WTC11 (cell line): ENCODE results near the gene EML4. TPM values are rescaled to one million over a fixed set of nuclear protein-coding genes. Genes with fewer than 3 reads are reported as not detected.

Experiments
- ATAC-seq: fragments of 200-7000 bp; cut with Tn5 transposase; 2 replicates; pipeline ENCODE4 v1.10.0; 2021; ENCODE audit warnings: mild to moderate bottlenecking, moderate library complexity
- CTCF ChIA-PET: fragments of 300-600 bp; sonication (Branson Sonifier 250); formaldehyde crosslinking; loops from one replicate; lab custom pipeline; 2021; ENCODE audit warnings: antibody characterized with exemption; lab: Charles Lee
- POLR2A ChIA-PET: fragments of 350-600 bp; sonication (Branson Sonifier 250); formaldehyde crosslinking; loops from one replicate; lab custom pipeline; 2021; ENCODE audit warnings: antibody characterized with exemption; lab: Charles Lee
- DNase-seq: peaks from one replicate; pipeline ENCODE4 v3.0.0; 2021; ENCODE audit warnings: low spot score
- H3K27ac Mint-ChIP-seq: 2 replicates; pipeline ENCODE4 v1.8.0; 2021; ENCODE audit warnings: mixed read lengths
- H3K27me3 Mint-ChIP-seq: 2 replicates; pipeline ENCODE4 v1.8.0; 2021; ENCODE audit warnings: low read depth, mild to moderate bottlenecking, moderate library complexity, mixed read lengths
- H3K36me3 Mint-ChIP-seq: 2 replicates; pipeline ENCODE4 v1.8.0; 2021; ENCODE audit warnings: mixed read lengths
- H3K4me1 Mint-ChIP-seq: 2 replicates; pipeline ENCODE4 v1.8.0; 2022; ENCODE audit warnings: mixed read lengths
- H3K4me3 Mint-ChIP-seq: 2 replicates; pipeline ENCODE4 v1.8.0; 2021; ENCODE audit warnings: mild to moderate bottlenecking, moderate library complexity, mixed read lengths
- H3K9me3 Mint-ChIP-seq: 2 replicates; pipeline ENCODE4 v1.8.0; 2021; ENCODE audit warnings: mixed read lengths
- ATF2 ChIP-seq: sonication (generic); formaldehyde crosslinking; IDR thresholded peaks from 2 replicates; pipeline ENCODE4 v1.8.1; 2022; ENCODE audit warnings: low read depth, missing genetic modification reagents, borderline replicate concordance
- ATF3 ChIP-seq: sonication (generic); formaldehyde crosslinking; conservative IDR thresholded peaks from 2 replicates; pipeline ENCODE4 v1.8.1; 2022; ENCODE audit warnings: mild to moderate bottlenecking, missing genetic modification reagents
- CBFB ChIP-seq: sonication (generic); formaldehyde crosslinking; IDR thresholded peaks from 2 replicates; pipeline ENCODE4 v1.8.1; 2022; ENCODE audit warnings: mild to moderate bottlenecking, low read depth, missing genetic modification reagents
- CREB1 ChIP-seq: sonication (generic); formaldehyde crosslinking; IDR thresholded peaks from 2 replicates; pipeline ENCODE4 v1.8.0; 2023; ENCODE audit warnings: mild to moderate bottlenecking, missing genetic modification reagents
- CTCF ChIP-seq: fragments of 200-600 bp; IDR thresholded peaks from 2 replicates; pipeline ENCODE4 v1.8.0; 2022; ENCODE audit warnings: antibody characterized with exemption
- ELF4 ChIP-seq: sonication (generic); formaldehyde crosslinking; IDR thresholded peaks from 2 replicates; pipeline ENCODE4 v1.8.1; 2022; ENCODE audit warnings: low read depth, mild to moderate bottlenecking, moderate library complexity, missing genetic modification reagents
- FOXJ3 ChIP-seq: sonication (generic); formaldehyde crosslinking; IDR thresholded peaks from 2 replicates; pipeline ENCODE4 v1.9.0; 2021; ENCODE audit warnings: missing genetic modification reagents, mild to moderate bottlenecking, borderline replicate concordance
- FOXP1 ChIP-seq: sonication (generic); formaldehyde crosslinking; IDR thresholded peaks from 2 replicates; pipeline ENCODE4 v1.8.0; 2022; ENCODE audit warnings: missing genetic modification reagents, mild to moderate bottlenecking, moderate library complexity, borderline replicate concordance
- FOXP4 ChIP-seq: sonication (generic); formaldehyde crosslinking; IDR thresholded peaks from 2 replicates; pipeline ENCODE4 v1.8.0; 2022; ENCODE audit warnings: mild to moderate bottlenecking, missing genetic modification reagents
- JUN ChIP-seq: sonication (generic); formaldehyde crosslinking; IDR thresholded peaks from 2 replicates; pipeline ENCODE4 v1.8.0; 2023; ENCODE audit warnings: mild to moderate bottlenecking, missing genetic modification reagents
- KAT7 ChIP-seq: sonication (generic); formaldehyde crosslinking; IDR thresholded peaks from 2 replicates; pipeline ENCODE4 v1.8.1; 2023; ENCODE audit warnings: missing genetic modification reagents, mild to moderate bottlenecking, borderline replicate concordance
- MYBL2 ChIP-seq: sonication (generic); formaldehyde crosslinking; IDR thresholded peaks from 2 replicates; pipeline ENCODE4 v1.8.1; 2023; ENCODE audit warnings: mild to moderate bottlenecking, moderate library complexity, missing genetic modification reagents
- NFATC4 ChIP-seq: fragments of 250-450 bp; sonication (Bioruptor Pico); IDR thresholded peaks from 2 replicates; pipeline ENCODE4 v1.9.0; 2021; ENCODE audit warnings: mild to moderate bottlenecking
- NR2C2 ChIP-seq: sonication (generic); formaldehyde crosslinking; IDR thresholded peaks from 2 replicates; pipeline ENCODE4 v1.8.0; 2022; ENCODE audit warnings: mild to moderate bottlenecking, missing genetic modification reagents
- NR3C1 ChIP-seq: sonication (generic); formaldehyde crosslinking; conservative IDR thresholded peaks from 2 replicates; pipeline ENCODE4 v1.8.1; 2023; ENCODE audit warnings: low read depth, mild to moderate bottlenecking, missing genetic modification reagents
- TP53 ChIP-seq: sonication (generic); formaldehyde crosslinking; IDR thresholded peaks from 2 replicates; pipeline ENCODE4 v1.8.1; 2023; ENCODE audit warnings: mild to moderate bottlenecking, missing genetic modification reagents
- ZBTB21 ChIP-seq: sonication (generic); formaldehyde crosslinking; IDR thresholded peaks from 2 replicates; pipeline ENCODE4 v1.8.1; 2023; ENCODE audit warnings: mild to moderate bottlenecking, missing genetic modification reagents, borderline replicate concordance
- ZBTB43 ChIP-seq: sonication (generic); formaldehyde crosslinking; IDR thresholded peaks from 2 replicates; pipeline ENCODE4 v1.8.1; 2023; ENCODE audit warnings: mild to moderate bottlenecking, missing genetic modification reagents
- ZNF219 ChIP-seq: sonication (generic); formaldehyde crosslinking; IDR thresholded peaks from 2 replicates; pipeline ENCODE4 v1.8.0; 2023; ENCODE audit warnings: missing genetic modification reagents, mild to moderate bottlenecking, borderline replicate concordance
- ZNF232 ChIP-seq: sonication (generic); formaldehyde crosslinking; IDR thresholded peaks from 2 replicates; pipeline ENCODE4 v1.8.0; 2022; ENCODE audit warnings: mild to moderate bottlenecking, missing genetic modification reagents
- ZNF281 ChIP-seq: sonication (generic); formaldehyde crosslinking; IDR thresholded peaks from 2 replicates; pipeline ENCODE4 v1.8.0; 2023; ENCODE audit warnings: mild to moderate bottlenecking, missing genetic modification reagents
- ZNF425 ChIP-seq: fragments of 250-450 bp; sonication (Bioruptor Pico); conservative IDR thresholded peaks from 2 replicates; pipeline ENCODE4 v1.9.0; 2021; ENCODE audit warnings: mild to moderate bottlenecking
- total RNA-seq: library from RNA; stranded (reverse); gene quantifications from 3 replicates; pipeline ENCODE4 v1.2.3, GENCODE V29; 2021

The EML4 gene
- total RNA-seq, 1 experiment from 2014 or later, result 89.9 TPM

GRCh38 chr2:42331569-42332284 lies 162.6 kb downstream of the EML4 start:
- ChIA-PET POLR2A (no interaction called here), CTCF (no interaction called here)
- no peak overlapping the region for H3K4me3 Mint-ChIP-seq
- H3K4me1 Mint-ChIP-seq, result no peaks in the 10 kb centered on the region
- no peaks in the 10 kb centered on the region for H3K27me3 Mint-ChIP-seq
- DNase-seq, result no peak
- H3K9me3 Mint-ChIP-seq, result no peaks in the 10 kb centered on the region
- TF ChIP-seq ATF2 (CRISPR knock-in tag), result no peak
- no peak for TF ChIP-seq ATF3 (CRISPR knock-in tag)
- TF ChIP-seq JUN (CRISPR knock-in tag), result no peak
- TF ChIP-seq ZNF219 (CRISPR knock-in tag), result no peak
- no peak for TF ChIP-seq FOXP4
- TF ChIP-seq CBFB, result no peak
- TF ChIP-seq ZNF281 (CRISPR knock-in tag), result no peak
- TF ChIP-seq ZBTB21 (CRISPR knock-in tag), result no peak
- no peak for TF ChIP-seq ZBTB43 (CRISPR knock-in tag)
- no peak for TF ChIP-seq NR3C1 (CRISPR knock-in tag)
- no peak for TF ChIP-seq ZNF425
- no peak overlapping the region for H3K27ac Mint-ChIP-seq
- ATAC-seq, result no peak
- peaks cover 52% of the 10 kb centered on the region for H3K36me3 Mint-ChIP-seq

GRCh38 chr2:42332575-42332974 lies 163.4 kb downstream of the EML4 start:
- POLR2A ChIA-PET, result no interaction called here
- no peaks in the 10 kb centered on the region for H3K27me3 Mint-ChIP-seq
- H3K27ac Mint-ChIP-seq, result no peak overlapping the region
- CTCF ChIA-PET, result no interaction called here
- no peaks in the 10 kb centered on the region for H3K9me3 Mint-ChIP-seq
- peaks cover 45% of the 10 kb centered on the region for H3K36me3 Mint-ChIP-seq
- ATAC-seq (no peak), DNase-seq (no peak)
- H3K4me1 Mint-ChIP-seq, result no peaks in the 10 kb centered on the region
- H3K4me3 Mint-ChIP-seq, result no peak overlapping the region
- no peak for TF ChIP-seq CREB1 (CRISPR knock-in tag)
- TF ChIP-seq ZNF232 (CRISPR knock-in tag), result no peak
- TF ChIP-seq FOXJ3 (CRISPR knock-in tag), result no peak
- no peak for TF ChIP-seq KAT7 (CRISPR knock-in tag)
- no peak for TF ChIP-seq NR2C2 (CRISPR knock-in tag)
- no peak for TF ChIP-seq NFATC4 (CRISPR knock-in tag)
- no peak for TF ChIP-seq FOXP1 (CRISPR knock-in tag)
- TF ChIP-seq ELF4, result no peak
- no peak for TF ChIP-seq MYBL2 (CRISPR knock-in tag)
- no peak for TF ChIP-seq CTCF
- TF ChIP-seq TP53 (CRISPR knock-in tag), result no peak
